GM12878 (cell line): ENCODE measurements around the gene RIPK3. TPM values are rescaled to one million over a fixed set of nuclear protein-coding genes. Genes with fewer than 3 reads are reported as not detected.

ENCODE experiments used
- BACH1 ChIP-seq: fragments of 450-650 bp; IDR thresholded peaks from 2 replicates; pipeline ENCODE4 v1.6.1; 2017; ENCODE audit warnings: mild to moderate bottlenecking, borderline replicate concordance
- CBX3 ChIP-seq: fragments of 200-600 bp; sonication (generic); IDR thresholded peaks from 2 replicates; pipeline ENCODE4 v1.6.1; 2016; ENCODE audit warnings: low read depth, borderline replicate concordance
- CUX1 ChIP-seq: IDR thresholded peaks from 2 replicates; pipeline ENCODE4 v1.6.1; 2012; ENCODE audit warnings: improper control_type of control experiment, low read depth, low read length; ENCODE audit not compliant: insufficient replicate concordance
- EED ChIP-seq: sonication (generic); IDR thresholded peaks from 2 replicates; pipeline ENCODE4 v1.6.1; 2016; ENCODE audit warnings: antibody characterized with exemption, low read depth
- JUND ChIP-seq: IDR thresholded peaks from 2 replicates; pipeline ENCODE4 v1.6.1; 2012; ENCODE audit warnings: low read depth, mild to moderate bottlenecking, low read length, improper control_type of control experiment, moderate library complexity
- MEF2A ChIP-seq: IDR thresholded peaks from 2 replicates; pipeline ENCODE4 v1.6.1; 2011; ENCODE audit warnings: low read depth, mild to moderate bottlenecking, low read length, moderate library complexity; ENCODE audit not compliant: insufficient read depth
- NBN ChIP-seq: fragments of 450-650 bp; IDR thresholded peaks from 2 replicates; pipeline ENCODE4 v1.6.1; 2016
- NRF1 ChIP-seq: conservative IDR thresholded peaks from 2 replicates; pipeline ENCODE4 v1.6.1; 2011; ENCODE audit warnings: mild to moderate bottlenecking, low read depth, low read length, improper control_type of control experiment
- STAT3 ChIP-seq: IDR thresholded peaks from 2 replicates; pipeline ENCODE4 v1.6.1; 2011; ENCODE audit warnings: low read depth, low read length, improper control_type of control experiment
- ZBTB4 ChIP-seq: fragments of 450-650 bp; formaldehyde crosslinking; IDR thresholded peaks from 2 replicates; pipeline ENCODE4 v1.4.0; 2022; ENCODE audit warnings: mild to moderate bottlenecking, moderate library complexity
- polyA plus RNA-seq, 11 experiments: library from polyadenylated mRNA; depleted of rRNA in 4 of 11; unstranded in 6 of 11; stranded (reverse) in 5 of 11; fragments of >200 nt; fragmentation: Nextera tagmentation in 4 of 11; fragmentation: Illumina TruSeq in 1 of 11; extraction: Ambion mirVana in 4 of 11; extraction: Trizol in 1 of 11; gene quantifications; 1 replicate in 1 of 11; 2 replicates in 10 of 11; pipeline versions ENCODE4 v1.2.1 to v1.2.3, GENCODE V29; 2011 to 2016; ENCODE audit warnings: inconsistent platforms in 2 of 11, missing spikeins in 2 of 11, low read depth in 1 of 11
- total RNA-seq, 4 experiments: library from RNA; depleted of rRNA in 3 of 4; stranded (reverse); fragments of >200 nt in 3 of 4; fragmentation: Illumina TruSeq in 1 of 4; extraction: Trizol in 1 of 4; gene quantifications; 2 replicates each; pipeline versions ENCODE4 v1.2.1 to v1.2.3, GENCODE V29; 2013 to 2021
- TF ChIP-seq, protein P1 (sequence below): fragments of 450-650 bp; IDR thresholded peaks from 2 replicates; pipeline ENCODE4 v1.6.1; 2016; ENCODE audit warnings: mild to moderate bottlenecking, moderate library complexity, borderline replicate concordance
- TF ChIP-seq, protein P2 (sequence below): IDR thresholded peaks from 2 replicates; pipeline ENCODE4 v1.6.1; 2012; ENCODE audit warnings: mild to moderate bottlenecking, low read depth, low read length

Gene RIPK3
- total and polyA plus RNA-seq, 10 of the 15 experiments (the other 5 are each of a cell fraction or from before 2014, with no cell fraction given) = 2.0 to 13.6 (median 8.1) TPM

DNA sequence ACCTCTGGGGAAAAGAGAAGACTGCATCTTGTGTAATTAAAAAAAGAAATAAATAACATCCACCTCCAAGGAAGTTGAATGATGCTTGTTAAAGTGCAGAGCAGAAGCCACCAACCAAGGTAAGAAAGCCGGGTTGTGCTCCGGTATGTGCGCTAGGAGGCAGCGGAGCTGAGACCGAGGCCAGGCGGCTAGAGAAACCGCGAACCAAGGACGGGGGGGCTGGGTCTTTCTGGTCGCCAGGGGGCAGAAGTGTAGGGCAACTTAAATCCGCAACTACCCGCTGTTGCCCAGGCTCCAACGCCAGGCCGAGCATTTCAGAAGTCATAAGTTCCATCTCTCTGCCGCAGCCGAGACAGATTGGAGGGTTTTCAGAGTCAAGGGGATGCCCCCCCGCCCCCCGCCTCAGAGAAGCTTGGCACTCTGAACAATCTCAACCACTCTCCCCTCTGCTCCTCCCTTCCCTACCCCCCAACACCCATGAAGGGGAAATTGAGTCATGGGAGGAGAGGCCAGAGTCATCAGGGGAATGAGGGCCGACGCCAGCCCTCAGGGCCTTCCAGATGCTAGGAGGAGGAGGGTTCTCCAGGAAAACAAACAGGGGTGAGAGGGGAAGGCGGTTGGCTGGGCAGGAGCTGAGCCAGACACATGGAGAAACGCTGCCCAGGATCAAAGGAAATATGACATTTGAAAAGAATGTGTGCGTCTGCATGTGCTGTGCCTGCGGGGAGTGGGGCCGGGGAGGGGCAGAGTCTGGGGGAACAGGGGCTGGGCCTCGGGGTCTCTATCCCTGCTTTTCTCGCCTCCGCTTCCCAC, 26.0 kb upstream of the RIPK3 start (continued):
- TF ChIP-seq ZBTB4 = no peak
- no peak for TF ChIP-seq NRF1
- TF ChIP-seq JUND = no peak
- TF ChIP-seq MEF2A = no peak
- no peak for TF ChIP-seq BACH1
- TF ChIP-seq NBN = peak; percentile 30
- no peak for TF ChIP-seq CBX3
- TF ChIP-seq STAT3 = no peak
- no peak for TF ChIP-seq CUX1
- 0 out of 2 replicates have a peak, but pooled peaks have one; percentile 13 for TF ChIP-seq EED
- TF ChIP-seq, protein P1, sequence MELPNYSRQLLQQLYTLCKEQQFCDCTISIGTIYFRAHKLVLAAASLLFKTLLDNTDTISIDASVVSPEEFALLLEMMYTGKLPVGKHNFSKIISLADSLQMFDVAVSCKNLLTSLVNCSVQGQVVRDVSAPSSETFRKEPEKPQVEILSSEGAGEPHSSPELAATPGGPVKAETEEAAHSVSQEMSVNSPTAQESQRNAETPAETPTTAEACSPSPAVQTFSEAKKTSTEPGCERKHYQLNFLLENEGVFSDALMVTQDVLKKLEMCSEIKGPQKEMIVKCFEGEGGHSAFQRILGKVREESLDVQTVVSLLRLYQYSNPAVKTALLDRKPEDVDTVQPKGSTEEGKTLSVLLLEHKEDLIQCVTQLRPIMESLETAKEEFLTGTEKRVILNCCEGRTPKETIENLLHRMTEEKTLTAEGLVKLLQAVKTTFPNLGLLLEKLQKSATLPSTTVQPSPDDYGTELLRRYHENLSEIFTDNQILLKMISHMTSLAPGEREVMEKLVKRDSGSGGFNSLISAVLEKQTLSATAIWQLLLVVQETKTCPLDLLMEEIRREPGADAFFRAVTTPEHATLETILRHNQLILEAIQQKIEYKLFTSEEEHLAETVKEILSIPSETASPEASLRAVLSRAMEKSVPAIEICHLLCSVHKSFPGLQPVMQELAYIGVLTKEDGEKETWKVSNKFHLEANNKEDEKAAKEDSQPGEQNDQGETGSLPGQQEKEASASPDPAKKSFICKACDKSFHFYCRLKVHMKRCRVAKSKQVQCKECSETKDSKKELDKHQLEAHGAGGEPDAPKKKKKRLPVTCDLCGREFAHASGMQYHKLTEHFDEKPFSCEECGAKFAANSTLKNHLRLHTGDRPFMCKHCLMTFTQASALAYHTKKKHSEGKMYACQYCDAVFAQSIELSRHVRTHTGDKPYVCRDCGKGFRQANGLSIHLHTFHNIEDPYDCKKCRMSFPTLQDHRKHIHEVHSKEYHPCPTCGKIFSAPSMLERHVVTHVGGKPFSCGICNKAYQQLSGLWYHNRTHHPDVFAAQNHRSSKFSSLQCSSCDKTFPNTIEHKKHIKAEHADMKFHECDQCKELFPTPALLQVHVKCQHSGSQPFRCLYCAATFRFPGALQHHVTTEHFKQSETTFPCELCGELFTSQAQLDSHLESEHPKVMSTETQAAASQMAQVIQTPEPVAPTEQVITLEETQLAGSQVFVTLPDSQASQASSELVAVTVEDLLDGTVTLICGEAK = no peak
- TF ChIP-seq, protein P2, sequence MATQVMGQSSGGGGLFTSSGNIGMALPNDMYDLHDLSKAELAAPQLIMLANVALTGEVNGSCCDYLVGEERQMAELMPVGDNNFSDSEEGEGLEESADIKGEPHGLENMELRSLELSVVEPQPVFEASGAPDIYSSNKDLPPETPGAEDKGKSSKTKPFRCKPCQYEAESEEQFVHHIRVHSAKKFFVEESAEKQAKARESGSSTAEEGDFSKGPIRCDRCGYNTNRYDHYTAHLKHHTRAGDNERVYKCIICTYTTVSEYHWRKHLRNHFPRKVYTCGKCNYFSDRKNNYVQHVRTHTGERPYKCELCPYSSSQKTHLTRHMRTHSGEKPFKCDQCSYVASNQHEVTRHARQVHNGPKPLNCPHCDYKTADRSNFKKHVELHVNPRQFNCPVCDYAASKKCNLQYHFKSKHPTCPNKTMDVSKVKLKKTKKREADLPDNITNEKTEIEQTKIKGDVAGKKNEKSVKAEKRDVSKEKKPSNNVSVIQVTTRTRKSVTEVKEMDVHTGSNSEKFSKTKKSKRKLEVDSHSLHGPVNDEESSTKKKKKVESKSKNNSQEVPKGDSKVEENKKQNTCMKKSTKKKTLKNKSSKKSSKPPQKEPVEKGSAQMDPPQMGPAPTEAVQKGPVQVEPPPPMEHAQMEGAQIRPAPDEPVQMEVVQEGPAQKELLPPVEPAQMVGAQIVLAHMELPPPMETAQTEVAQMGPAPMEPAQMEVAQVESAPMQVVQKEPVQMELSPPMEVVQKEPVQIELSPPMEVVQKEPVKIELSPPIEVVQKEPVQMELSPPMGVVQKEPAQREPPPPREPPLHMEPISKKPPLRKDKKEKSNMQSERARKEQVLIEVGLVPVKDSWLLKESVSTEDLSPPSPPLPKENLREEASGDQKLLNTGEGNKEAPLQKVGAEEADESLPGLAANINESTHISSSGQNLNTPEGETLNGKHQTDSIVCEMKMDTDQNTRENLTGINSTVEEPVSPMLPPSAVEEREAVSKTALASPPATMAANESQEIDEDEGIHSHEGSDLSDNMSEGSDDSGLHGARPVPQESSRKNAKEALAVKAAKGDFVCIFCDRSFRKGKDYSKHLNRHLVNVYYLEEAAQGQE = no peak
